Adrenal gland (tissue), 5 donors: ENCODE data around the gene CA11.

Experiments used
- CTCF ChIP-seq, 6 experiments: fragments of 450-650 bp in 4 of 6; fragments of 200-600 bp in 2 of 6; sonication (generic) in 1 of 6; IDR thresholded peaks; 1 replicate in 5 of 6; 2 replicates in 1 of 6; pipeline versions ENCODE4 v1.5.1 to v1.8.0; 2016 to 2021; ENCODE audit warnings: antibody characterized with exemption in 6 of 6, mild to moderate bottlenecking in 2 of 6, moderate library complexity in 1 of 6
- POLR2A ChIP-seq, 2 donors: fragments of 450-650 bp; IDR thresholded peaks; one replicate each; pipeline ENCODE4 v1.6.1; 2017; ENCODE audit warnings: antibody characterized with exemption in 2 of 2, mild to moderate bottlenecking in 2 of 2, moderate library complexity in 1 of 2
- donor health status: DM: no; HTN: no; CAD: no.

GRCh38 chr19:48646722-48647216 is 782 bp upstream of the CA11 start:
- TF ChIP-seq CTCF (IDR thresholded peaks at IDR 0.05) = no peak
- no peak for TF ChIP-seq POLR2A (IDR thresholded peaks at IDR 0.05)
